ENCODE results near the gene FOXR1.
"Not testable (repeated sequence)": the region's sequence is repeated elsewhere in the genome, so short reads cannot be mapped to it uniquely, and the experiment has no call there.

Gene FOXR1

GRCh38 chr11:118998388-118998717 is 26.8 kb downstream of the FOXR1 start:
- no peak for DNase-seq

GRCh38 chr11:118998822-118999221 is 27.3 kb downstream of the FOXR1 start:
- no peak for DNase-seq

GRCh38 chr11:119000906-119001305 is 29.3 kb downstream of the FOXR1 start:
- DNase-seq, result no peak

- DNase-seq, result no peak
These were observed 35.1 kb downstream of the FOXR1 start for GRCh38 chr11:119006656-119007055.

- no peak for DNase-seq
These were observed 40.0 kb downstream of the FOXR1 start for GRCh38 chr11:119011476-119012053.

- no peak for DNase-seq
These were observed 41.1 kb downstream of the FOXR1 start for GRCh38 chr11:119012629-119013170.

GRCh38 chr11:119014209-119014924 is 42.8 kb downstream of the FOXR1 start:
- DNase-seq, result no peak

- no peak for DNase-seq
These were observed 43.6 kb downstream of the FOXR1 start for GRCh38 chr11:119015054-119015611.

GRCh38 chr11:119016216-119017009 is 44.9 kb downstream of the FOXR1 start:
- no peak for DNase-seq

- DNase-seq, result not testable (repeated sequence)
These were observed 45.8 kb downstream of the FOXR1 start for GRCh38 chr11:119017377-119017776.

- DNase-seq, result peak; percentile 80 to 89
These were observed 46.7 kb downstream of the FOXR1 start, which contains the start of the genes RPS25 and TRAPPC4 for GRCh38 chr11:119018074-119018938. TSS of gene RPS25 (minus strand) at chr11:119018343. CDS start at chr11:119018284, 59 bp downstream. TSS of gene TRAPPC4 (plus strand) at chr11:119018766. CDS start at chr11:119018796, 30 bp downstream.

GRCh38 chr11:119019996-119020395 is 48.4 kb downstream of the FOXR1 start:
- no peak for DNase-seq

GRCh38 chr11:119021631-119022030 is 50.1 kb downstream of the FOXR1 start:
- DNase-seq, result no peak

- DNase-seq, result no peak
These were observed 52.2 kb downstream of the FOXR1 start for GRCh38 chr11:119023741-119024140.

- DNase-seq, result no peak
These were observed 53.0 kb downstream of the FOXR1 start for GRCh38 chr11:119024430-119025098.

GRCh38 chr11:119025099-119025473 is 53.5 kb downstream of the FOXR1 start:
- DNase-seq, result no peak

- no peak for DNase-seq
These were observed 54.0 kb downstream of the FOXR1 start for GRCh38 chr11:119025541-119025940.

- no peak for DNase-seq
These were observed 54.6 kb downstream of the FOXR1 start for GRCh38 chr11:119025978-119026766.

- DNase-seq, result no peak
These were observed 55.4 kb downstream of the FOXR1 start for GRCh38 chr11:119026970-119027369.

GRCh38 chr11:119027561-119028345 is 56.2 kb downstream of the FOXR1 start:
- DNase-seq, result no peak
